HG02763 (cell line): ENCODE measurements around the gene ISYNA1.

Source experiments
- ATAC-seq: cut with Tn5 transposase; IDR thresholded peaks from one replicate; pipeline ENCODE4 v1.9.1; 2021; ENCODE audit warnings: mild to moderate bottlenecking, moderate library complexity; ENCODE audit not compliant: unreplicated experiment

Gene ISYNA1

DNA sequence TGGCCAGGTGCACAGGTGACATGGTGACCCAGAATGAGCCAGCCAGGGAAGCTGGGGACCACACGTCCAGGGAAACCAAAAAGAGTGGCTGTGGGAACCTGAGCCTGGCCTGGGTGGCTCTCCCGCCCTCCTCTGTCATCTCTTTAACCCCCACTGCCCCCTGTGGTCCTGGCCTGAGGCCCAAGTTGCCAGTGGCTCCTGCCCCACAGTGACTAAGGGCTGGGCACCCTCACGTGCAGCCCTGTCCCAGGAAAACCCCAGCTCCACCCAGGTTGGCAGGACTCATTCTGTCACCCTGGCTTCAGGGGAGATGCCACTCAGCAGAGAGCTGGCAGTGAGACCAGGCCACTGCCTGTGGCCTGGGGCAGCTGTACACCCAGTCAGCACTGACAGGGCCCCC is 30.6 kb upstream of the ISYNA1 start:
- no peak for ATAC-seq

DNA sequence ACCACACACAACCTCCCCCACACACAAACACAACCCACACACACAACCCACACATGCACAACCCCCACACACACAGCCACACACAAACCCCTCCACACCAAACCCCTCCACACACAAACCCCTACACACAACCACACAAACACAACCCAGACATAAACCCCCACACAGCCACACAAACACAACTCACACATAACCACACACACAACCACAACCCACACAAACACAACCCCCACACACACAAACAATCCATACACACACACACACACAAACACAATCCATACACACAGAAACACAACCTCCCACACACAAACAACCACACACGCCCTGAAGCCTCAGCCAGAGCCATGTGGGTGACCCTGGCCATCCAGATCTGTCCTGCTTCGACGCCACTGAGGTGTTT is 30.0 kb upstream of the ISYNA1 start:
- ATAC-seq: no peak

- no peak for ATAC-seq
These were observed 28.4 kb upstream of the ISYNA1 start for GRCh38 chr19:18466354-18466753.

DNA sequence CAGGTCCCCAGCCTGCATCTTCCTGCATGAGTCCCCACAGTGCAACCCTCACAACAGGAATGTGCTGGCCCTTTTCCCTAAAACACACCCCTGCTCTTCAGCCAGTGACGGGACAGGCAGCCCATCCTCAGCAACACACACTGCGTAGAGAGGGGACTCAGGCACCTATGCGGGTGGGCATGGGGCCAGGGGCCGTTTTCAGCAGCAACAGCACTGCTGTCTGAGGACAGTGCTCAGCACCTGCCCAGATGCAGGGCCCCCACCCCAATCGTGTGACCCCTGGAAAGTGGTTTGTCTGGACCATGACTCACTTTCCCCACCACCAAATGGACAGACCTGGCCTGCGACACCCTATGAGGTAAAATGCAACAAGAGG is 28.0 kb upstream of the ISYNA1 start:
- ATAC-seq: no peak

DNA sequence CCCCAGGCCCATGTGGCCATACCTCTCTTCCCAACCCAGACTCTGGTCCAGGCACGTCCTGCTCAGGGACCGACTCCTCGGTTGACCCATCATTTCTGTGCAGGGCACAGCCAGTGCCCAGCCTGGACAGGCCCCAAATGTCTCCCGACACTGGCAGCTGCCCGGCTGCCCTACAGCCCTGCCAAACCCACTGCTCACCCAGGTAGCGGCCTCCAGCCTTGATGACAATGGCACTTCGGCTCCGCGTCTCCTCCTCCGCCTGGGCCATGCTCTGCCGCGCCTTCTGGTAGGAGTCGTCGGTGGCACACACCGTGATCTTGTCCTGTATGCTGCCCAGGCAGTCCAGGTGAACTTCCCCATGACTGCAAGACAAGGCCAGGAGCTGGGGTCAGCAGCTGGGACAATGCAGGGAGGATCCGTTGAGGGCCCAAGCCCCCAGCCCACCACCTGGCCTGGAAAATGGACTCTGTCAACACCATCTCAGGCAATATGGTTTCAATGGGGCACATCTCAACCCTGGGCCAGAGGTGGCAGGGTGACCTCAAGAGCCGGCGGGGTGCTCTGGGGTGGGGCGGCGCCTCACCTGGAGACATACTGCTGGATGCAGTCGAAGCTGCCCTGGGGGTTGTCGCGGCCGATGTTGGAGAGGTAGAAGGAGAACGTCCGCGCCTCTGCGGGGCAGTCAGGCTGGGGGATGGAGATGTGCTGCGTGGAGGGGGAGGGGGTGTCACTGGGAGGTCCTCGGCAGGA is 27.5 kb upstream of the ISYNA1 start:
- ATAC-seq: no peak

DNA sequence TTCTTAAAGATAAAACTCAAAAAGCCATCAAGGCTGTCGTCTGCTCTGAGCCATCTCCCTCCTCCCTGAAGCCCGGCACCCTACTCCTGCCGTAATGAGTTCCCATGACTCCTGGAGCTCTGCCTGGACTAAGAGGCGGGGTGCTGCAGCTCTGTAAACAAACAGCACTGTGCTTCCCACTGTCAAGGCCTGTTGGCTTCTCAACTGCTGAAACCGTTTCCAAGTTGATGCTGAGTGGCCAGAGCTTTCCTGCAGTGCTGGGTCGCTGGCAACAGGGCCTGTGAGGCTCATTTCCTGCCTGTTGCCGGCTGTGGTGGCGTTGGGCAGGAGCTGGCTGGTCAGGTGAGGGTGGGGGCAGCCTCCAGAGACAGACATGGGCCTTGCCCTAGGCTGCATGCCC is 26.7 kb upstream of the ISYNA1 start:
- no peak for ATAC-seq

DNA sequence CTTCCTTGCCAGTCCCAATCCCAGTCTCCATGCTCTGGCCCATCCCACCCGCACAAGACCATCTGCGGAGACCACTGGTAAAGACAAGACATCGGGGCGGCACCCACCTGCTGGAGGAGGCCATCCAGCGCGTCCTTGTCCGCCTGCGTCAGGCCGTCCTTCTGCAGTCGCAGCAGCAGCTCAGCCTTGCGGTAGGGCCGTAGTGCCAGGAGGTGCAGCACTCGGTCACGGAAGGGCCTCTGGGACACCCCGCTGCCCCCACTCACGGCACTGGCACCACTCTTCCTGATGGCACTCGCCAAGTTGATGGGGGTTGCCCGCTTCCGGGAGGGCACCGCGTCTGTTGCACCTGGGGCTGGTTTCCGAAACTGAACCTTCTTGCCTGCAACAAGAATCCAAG is 23.5 kb upstream of the ISYNA1 start:
- ATAC-seq: no peak

DNA sequence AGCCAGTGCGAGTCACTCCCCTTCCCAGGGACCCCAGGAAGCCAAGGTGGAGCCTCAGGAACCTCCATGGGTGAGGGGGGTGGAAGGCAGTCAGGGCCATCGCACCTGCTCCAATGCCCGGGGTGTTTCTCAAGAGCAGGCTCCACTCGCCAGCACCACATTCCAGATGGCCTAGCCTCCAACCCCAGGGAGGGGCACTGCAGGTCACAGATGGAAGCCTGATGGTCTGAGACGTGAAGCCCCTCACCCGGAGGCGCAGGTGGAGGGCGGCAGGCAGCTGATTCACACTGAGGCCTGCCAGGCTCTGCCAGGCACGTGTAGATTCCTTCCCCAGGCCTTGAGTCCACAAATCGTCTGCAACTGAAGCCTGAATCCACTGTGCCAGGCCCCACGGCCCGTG is 23.0 kb upstream of the ISYNA1 start:
- ATAC-seq: no peak

GRCh38 chr19:18457483-18458331 is 19.8 kb upstream of the ISYNA1 start:
- ATAC-seq: no peak

GRCh38 chr19:18456974-18457373 is 19.0 kb upstream of the ISYNA1 start:
- ATAC-seq: no peak

GRCh38 chr19:18456279-18456678 is 18.3 kb upstream of the ISYNA1 start:
- ATAC-seq: no peak

DNA sequence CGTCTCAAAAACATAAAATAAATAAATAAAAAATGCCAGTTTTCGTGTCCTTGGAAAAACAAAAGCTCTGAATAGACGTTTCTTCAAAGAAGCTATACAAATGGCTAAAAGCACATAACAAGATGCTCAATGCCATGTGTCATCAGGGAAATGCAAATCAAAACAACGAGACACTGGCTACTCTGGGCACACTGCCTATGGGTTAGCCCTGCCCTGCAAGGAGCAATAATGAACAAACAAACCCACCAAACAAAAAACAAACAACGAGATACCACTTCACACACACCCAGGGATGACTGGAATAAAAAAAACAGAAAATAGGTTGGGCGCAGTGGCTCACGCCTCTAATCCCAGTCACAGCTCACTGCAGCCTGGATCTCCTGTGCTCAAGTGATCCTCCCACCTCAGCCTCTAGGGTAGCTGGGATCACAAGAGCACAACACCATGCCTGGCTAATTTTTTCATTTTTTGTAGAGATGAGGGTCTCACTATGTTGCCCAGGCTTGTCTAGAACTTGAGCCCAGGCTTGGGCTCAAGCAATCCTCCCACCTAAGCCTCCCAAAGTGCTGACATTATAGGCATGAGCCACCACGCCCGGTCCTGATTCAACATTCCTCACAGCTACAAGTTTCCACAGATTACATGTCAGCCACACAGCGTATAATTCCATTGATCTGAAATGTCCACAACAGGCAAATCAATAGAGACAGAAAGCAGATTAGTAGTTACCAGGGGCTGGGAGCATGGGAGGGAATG is 15.5 kb upstream of the ISYNA1 start:
- ATAC-seq: no peak

- ATAC-seq: no peak
These were observed 14.5 kb upstream of the ISYNA1 start for GRCh38 chr19:18452386-18452785.

GRCh38 chr19:18450931-18451836 is 13.3 kb upstream of the ISYNA1 start:
- ATAC-seq: no peak

DNA sequence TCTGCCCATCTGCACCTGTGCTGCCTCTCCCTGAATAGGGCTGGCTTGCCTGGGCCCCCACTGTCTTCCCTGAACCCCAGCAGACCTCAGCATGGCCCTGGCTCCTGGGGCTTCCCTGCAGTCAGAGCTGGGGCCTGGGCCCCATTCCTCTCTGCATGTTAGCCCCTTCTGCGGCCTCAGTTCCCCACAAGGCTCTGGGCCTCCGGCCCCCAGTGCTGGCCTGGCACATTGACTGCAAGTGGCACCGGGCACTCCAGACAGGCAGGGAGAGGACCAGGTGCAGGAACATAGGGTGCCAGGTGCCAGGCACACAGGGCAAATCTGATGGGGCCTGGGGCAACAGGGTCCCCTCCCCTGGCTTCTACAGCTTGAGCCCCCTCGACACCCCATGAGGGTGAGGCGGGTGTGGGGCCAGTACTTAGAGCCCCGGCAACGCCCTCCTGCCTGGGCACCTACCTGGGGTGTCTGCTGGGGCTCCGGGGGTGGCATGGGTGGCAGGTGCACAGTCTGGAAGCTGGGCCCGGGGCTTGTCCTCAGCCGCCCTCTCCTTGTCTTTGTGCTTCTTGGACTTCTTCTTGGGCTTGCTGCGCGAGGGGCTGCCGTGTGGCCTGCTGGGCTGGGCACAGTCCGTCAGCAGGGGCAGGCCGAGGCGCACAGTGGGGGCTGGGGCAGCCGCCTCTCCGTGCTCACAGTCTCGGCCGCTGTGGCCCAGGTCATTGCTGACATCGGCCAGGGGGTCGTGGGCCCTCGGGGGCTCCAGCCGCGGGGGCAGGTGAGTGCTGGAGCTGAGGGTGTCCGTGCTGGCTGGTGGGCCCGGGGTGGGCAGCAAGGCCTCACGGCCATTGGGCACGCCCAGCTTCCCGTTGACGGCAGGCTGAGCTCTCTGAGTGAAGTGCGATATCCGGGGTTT is 12.3 kb upstream of the ISYNA1 start:
- no peak for ATAC-seq

DNA sequence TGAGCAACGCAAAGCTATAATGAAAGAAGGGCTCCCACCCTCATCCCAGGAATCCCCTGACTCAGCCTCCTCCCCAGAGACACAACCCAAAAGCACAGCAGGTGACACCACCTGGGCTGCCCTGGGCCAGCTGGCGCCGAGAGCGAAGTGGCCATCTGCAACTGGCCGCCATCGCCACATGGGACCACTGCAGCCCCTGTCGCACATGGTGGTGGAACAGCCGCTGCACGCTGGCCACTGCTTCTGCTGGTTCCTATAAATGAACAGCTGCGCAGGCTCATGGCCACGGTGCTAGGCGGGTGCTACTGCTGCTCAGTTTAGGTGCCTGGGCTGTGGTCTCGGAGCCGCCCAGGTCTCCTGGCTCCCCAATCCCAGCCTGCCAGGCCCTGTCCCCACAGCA is 11.6 kb upstream of the ISYNA1 start:
- ATAC-seq: no peak

GRCh38 chr19:18446811-18447359 is 9.0 kb upstream of the ISYNA1 start:
- ATAC-seq: no peak

GRCh38 chr19:18446145-18446810 is 8.3 kb upstream of the ISYNA1 start:
- no peak for ATAC-seq
